Ovary (tissue), 9 donors: ENCODE data around the gene VSX2. TPM values are rescaled to one million over a fixed set of nuclear protein-coding genes. Genes with fewer than 3 reads are reported as not detected.

ENCODE experiments used
- DNase-seq, 5 donors: peaks; one replicate each; pipeline ENCODE4 v3.0.0-alpha.2; 2019 to 2020
- H3K27ac ChIP-seq, 2 donors: fragments of 200-600 bp; one replicate each; pipeline versions ENCODE4 v1.5.1 to v1.8.0; 2019 to 2022
- H3K27me3 ChIP-seq: fragments of 200-600 bp; one replicate; pipeline ENCODE4 v1.8.0; 2022
- H3K36me3 ChIP-seq: fragments of 200-600 bp; sonication (generic); one replicate; pipeline ENCODE4 v1.5.1; 2019
- H3K4me1 ChIP-seq: one replicate; pipeline ENCODE4 v1.8.1; 2013; ENCODE audit warnings: mild to moderate bottlenecking, moderate library complexity; ENCODE audit not compliant: insufficient read depth
- H3K4me3 ChIP-seq: fragments of 200-600 bp; sonication (generic); one replicate; pipeline ENCODE4 v1.5.1; 2017
- H3K9me3 ChIP-seq, 2 donors: fragments of 200-600 bp in 1 of 2; sonication (generic) in 1 of 2; one replicate each; pipeline versions ENCODE4 v1.5.1 to v1.8.1; 2013 to 2019; ENCODE audit warnings: mild to moderate bottlenecking in 1 of 2, moderate library complexity in 1 of 2
- EP300 ChIP-seq: sonication (generic); formaldehyde crosslinking; IDR thresholded peaks from one replicate; pipeline ENCODE4 v1.6.1; 2017; ENCODE audit warnings: antibody characterized with exemption
- POLR2A ChIP-seq: fragments of 450-650 bp; IDR thresholded peaks from one replicate; pipeline ENCODE4 v1.6.1; 2017; ENCODE audit warnings: antibody characterized with exemption, mild to moderate bottlenecking, moderate library complexity
- WGBS, 3 donors: extraction: QIAGEN DNeasy Blood & Tissue Kit in 1 of 3; methylation state at CpG; one replicate each; pipeline versions ENCODE4 v1.1.5 to v1.1.7; 2013 to 2017; 5-methylcytosine and 5-hydroxymethylcytosine counted together
- intact Hi-C, 4 donors: fragments of 100-400 bp; cut with DNase I; formaldehyde crosslinking; loops; one replicate each; pipeline versions ENCODE4 v1.11.0 to v1.15.1; 2022 to 2023
- polyA plus RNA-seq, 2 donors: library from polyadenylated mRNA; stranded (reverse); fragments of 200-250 nt in 1 of 2; fragments of 350-450 nt in 1 of 2; fragmentation: Illumina TruSeq in 1 of 2; extraction: RNeasy Lipid Tissue Mini Kit (QIAGEN cat#74804) in 1 of 2; gene quantifications; one replicate each; pipeline ENCODE4 v1.2.3, GENCODE V29; 2013 to 2014
- total RNA-seq, 7 donors: library from RNA; depleted of rRNA in 2 of 7; stranded (reverse); fragments of >200 nt in 2 of 7; fragmentation: NEBNext Ultra II Directional in 3 of 7; extraction: Animal tissue kit (Norgen Biotek cat#: 25700) in 3 of 7; gene quantifications; one replicate each; pipeline versions ENCODE4 v1.1.0 to v1.2.4, GENCODE V29; 2016 to 2023
- TF ChIP-seq, protein P1 (sequence below), 3 donors: fragments of 450-650 bp in 2 of 3; fragments of 200-600 bp in 1 of 3; IDR thresholded peaks; one replicate each; pipeline versions ENCODE4 v1.5.1 to v1.8.0; 2016 to 2022; ENCODE audit warnings: antibody characterized with exemption in 3 of 3, mild to moderate bottlenecking in 1 of 3
- donor health status: DM: no; HTN: no; CAD: no; lungs with moderate emphysema.
- donor health status: DM: no; HTN: no; CAD: no.
- donor health status: Bipolar disorder and iron deficiency.
- donor health status: DM: yes; HTN: yes; CAD: no.
- donor health status: DM: no; HTN: no; CAD: no.
- donor health status: DM: yes; HTN: yes; CAD: no.

Gene VSX2
- total and polyA plus RNA-seq, 9 donors, result not detected

DNA sequence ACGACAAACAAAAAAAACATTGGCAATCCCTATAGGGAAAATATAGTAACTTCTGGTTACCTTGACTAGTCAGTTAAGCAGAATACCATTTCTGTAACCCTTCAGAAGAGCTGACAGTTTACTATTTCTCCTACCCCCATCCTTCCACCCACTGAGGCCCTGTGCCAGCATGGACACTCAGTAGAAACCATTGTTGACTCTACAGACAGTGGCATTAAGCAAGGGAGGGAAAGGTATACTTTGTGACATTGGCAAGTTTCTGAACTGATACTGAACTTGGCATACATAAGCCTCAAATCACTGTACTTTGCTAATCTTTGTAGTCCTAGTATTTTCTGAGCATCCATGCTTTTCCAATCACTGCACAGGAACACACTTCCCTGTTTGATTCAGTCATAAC lies 33.4 kb upstream of the VSX2 start:
- Histone ChIP-seq H3K4me3 (no peak overlapping the region), H3K27ac (no peak overlapping the region), H3K27me3 (no peaks in the 10 kb centered on the region), H3K36me3 (no peaks in the 10 kb centered on the region), H3K4me1 (no peaks in the 10 kb centered on the region), H3K9me3 (no peaks in the 10 kb centered on the region)
- no peak for DNase-seq
- intact Hi-C loops, result no loop called here
- TF ChIP-seq POLR2A, result no peak
- TF ChIP-seq EP300, result no peak
- TF ChIP-seq, protein P1, sequence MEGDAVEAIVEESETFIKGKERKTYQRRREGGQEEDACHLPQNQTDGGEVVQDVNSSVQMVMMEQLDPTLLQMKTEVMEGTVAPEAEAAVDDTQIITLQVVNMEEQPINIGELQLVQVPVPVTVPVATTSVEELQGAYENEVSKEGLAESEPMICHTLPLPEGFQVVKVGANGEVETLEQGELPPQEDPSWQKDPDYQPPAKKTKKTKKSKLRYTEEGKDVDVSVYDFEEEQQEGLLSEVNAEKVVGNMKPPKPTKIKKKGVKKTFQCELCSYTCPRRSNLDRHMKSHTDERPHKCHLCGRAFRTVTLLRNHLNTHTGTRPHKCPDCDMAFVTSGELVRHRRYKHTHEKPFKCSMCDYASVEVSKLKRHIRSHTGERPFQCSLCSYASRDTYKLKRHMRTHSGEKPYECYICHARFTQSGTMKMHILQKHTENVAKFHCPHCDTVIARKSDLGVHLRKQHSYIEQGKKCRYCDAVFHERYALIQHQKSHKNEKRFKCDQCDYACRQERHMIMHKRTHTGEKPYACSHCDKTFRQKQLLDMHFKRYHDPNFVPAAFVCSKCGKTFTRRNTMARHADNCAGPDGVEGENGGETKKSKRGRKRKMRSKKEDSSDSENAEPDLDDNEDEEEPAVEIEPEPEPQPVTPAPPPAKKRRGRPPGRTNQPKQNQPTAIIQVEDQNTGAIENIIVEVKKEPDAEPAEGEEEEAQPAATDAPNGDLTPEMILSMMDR (IDR thresholded peaks at IDR 0.05), result no peak
- WGBS, 3 donors, result 73 to 89% (median 82%) methylated on average over 1 of the region's 1 CpG

DNA sequence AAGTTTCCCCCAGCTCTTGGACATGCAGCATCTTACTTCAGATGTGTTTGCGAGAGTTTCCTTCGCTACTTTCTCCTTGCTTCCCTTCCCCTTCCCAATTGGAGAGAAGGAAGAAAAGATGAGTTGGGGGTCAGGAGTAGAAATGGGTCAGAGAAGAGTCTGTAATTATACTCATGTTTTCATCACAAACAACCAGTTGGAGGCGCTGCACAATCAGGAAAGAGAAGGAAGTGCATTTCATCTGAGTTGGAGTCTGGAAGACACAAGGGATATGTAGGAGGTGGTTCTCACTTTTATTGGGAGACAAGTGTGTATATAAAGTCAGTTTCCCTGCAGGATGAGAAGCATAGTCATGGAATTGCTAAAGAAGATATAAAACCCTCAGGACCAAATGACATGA lies 31.3 kb upstream of the VSX2 start:
- Histone ChIP-seq H3K4me3 (no peak overlapping the region), H3K4me1 (no peaks in the 10 kb centered on the region), H3K27me3 (no peaks in the 10 kb centered on the region), H3K27ac (no peak overlapping the region), H3K36me3 (no peaks in the 10 kb centered on the region), H3K9me3 (no peaks in the 10 kb centered on the region)
- intact Hi-C loops, result no loop called here
- DNase-seq, result no peak
- WGBS, 3 donors, result 72 to 78% (median 76%) methylated on average over 3 of the region's 3 CpGs
- TF ChIP-seq, protein P1 (IDR thresholded peaks at IDR 0.05), result no peak
- TF ChIP-seq EP300, result no peak
- no peak for TF ChIP-seq POLR2A

DNA sequence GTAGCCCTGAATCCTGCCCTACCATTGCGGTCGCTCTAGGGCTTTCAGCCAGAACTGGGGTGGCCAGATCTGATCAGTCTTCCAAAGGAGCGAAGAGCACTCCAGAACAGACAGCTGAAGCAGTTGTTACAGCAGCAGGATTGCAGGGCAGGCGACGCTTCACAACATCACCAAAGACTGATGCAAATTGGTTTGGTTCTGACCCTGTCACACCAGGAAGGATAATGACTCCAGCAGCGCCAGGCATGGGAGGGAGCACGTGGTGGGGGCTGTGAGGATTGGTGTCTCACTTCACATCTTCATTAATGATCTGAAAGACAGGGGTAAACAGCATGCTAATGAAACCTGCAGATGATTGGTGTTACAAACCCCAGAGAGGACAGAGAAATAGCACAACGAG lies 30.6 kb upstream of the VSX2 start:
- no peak overlapping the region for H3K4me3 ChIP-seq
- DNase-seq, result no peak
- no peaks in the 10 kb centered on the region for H3K27me3 ChIP-seq
- H3K4me1 ChIP-seq, result no peaks in the 10 kb centered on the region
- H3K36me3 ChIP-seq, result no peaks in the 10 kb centered on the region
- no peak for TF ChIP-seq POLR2A
- TF ChIP-seq, protein P1 (IDR thresholded peaks at IDR 0.05), result no peak
- TF ChIP-seq EP300, result no peak
- intact Hi-C loops, result no loop called here
- no peak overlapping the region for H3K27ac ChIP-seq
- 54 to 67% (median 55%) methylated on average over 8 of the region's 8 CpGs for WGBS, 3 donors
- no peaks in the 10 kb centered on the region for H3K9me3 ChIP-seq

DNA sequence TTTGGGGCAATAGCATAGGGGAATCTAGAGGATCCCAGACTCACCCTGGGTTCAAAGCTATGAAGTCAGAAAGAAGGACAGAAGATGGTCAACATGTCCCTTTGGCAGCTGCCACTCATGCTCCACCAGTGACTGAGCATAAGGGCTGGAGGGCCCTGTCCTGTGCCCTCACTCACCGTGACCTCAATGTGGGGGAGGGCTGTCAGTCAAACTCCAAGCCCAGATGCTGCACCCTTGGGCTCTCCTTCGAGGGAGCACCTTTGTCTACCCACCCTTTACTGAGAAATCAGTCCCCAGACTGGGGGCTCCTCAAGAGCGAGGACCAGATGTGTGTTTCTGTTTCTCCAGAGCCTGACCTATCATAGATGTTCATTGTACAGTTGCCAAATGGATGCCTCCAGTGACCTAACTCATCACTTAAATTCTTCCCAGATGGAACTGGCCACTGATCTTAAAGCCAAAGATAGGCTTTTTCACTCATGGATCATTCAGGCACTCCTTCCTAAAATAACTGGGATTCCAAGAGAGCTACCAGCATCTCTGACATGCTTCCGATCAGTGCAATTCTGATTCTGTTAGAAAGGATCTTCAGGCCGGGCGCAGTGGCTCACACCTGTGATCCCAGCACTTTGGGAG lies 27.2 kb upstream of the VSX2 start:
- no peak overlapping the region for H3K27ac ChIP-seq
- WGBS, 3 donors, result 72 to 79% (median 73%) methylated on average over 6 of the region's 6 CpGs
- H3K4me1 ChIP-seq, result no peaks in the 10 kb centered on the region
- H3K36me3 ChIP-seq, result no peaks in the 10 kb centered on the region
- no peak for DNase-seq
- no peak overlapping the region for H3K4me3 ChIP-seq
- TF ChIP-seq, protein P1 (IDR thresholded peaks at IDR 0.05), result no peak
- no peak for TF ChIP-seq EP300
- TF ChIP-seq POLR2A, result no peak
- H3K27me3 ChIP-seq, result no peaks in the 10 kb centered on the region
- no peaks in the 10 kb centered on the region for H3K9me3 ChIP-seq
- intact Hi-C loops, result no loop called here
